ENCODE measurements around the gene TPR. TPM values are rescaled to one million over a fixed set of nuclear protein-coding genes. Genes with fewer than 3 reads are reported as not detected.

Gene TPR
- total and polyA plus RNA-seq, 2 donors (not counting 1 experiment from before 2014, with no cell fraction given) = 30.0 to 141 TPM

DNA sequence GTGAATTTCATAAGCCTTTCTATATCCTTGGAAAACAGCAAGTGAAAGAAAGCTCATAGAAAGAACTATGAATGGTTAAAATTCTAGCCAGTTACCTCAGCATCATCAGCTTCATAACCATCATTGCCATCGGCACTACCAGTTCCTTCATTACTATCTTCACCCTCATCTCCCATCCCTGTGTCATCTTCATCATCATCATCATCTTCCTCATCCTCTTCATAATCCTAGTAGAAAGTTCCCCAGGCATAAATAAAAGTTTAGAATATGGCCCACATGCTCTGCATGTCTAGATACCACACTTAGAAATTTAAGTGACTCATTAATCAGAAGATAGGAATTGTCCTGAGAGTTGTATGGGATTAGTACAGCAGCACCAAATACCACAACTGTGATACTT, 49.0 kb downstream of the TPR start:
- 100% methylated on average over 1 of the region's 1 CpG for WGBS (ENCODE audit: insufficient coverage)
- Histone ChIP-seq H3K4me2 (replicated peaks; ENCODE audit: low read depth, low read length, poor library complexity, severe bottlenecking) (no peak overlapping the region), H3K27ac (ENCODE audit: low read length in 2 of 2) (no peak overlapping the region), H3K9ac (ENCODE audit: low read length) (no peak overlapping the region), H2AFZ (ENCODE audit: insufficient read depth, low read depth, low read length, poor library complexity, severe bottlenecking) (no peak overlapping the region), H3K4me3 (ENCODE audit: control extremely low read depth in 1 of 5, extremely low read depth in 1 of 5, insufficient read depth in 1 of 5, low read depth in 2 of 5, low read length in 4 of 5) (no peak overlapping the region), H3K4me1 (ENCODE audit: control insufficient read depth in 2 of 2, insufficient read depth in 2 of 2, low read length in 2 of 2) (no peaks in the 10 kb centered on the region), H3K36me3 (replicated peaks in 1 of 2; ENCODE audit: control extremely low read depth in 1 of 2, control insufficient read depth in 1 of 2, extremely low read depth in 1 of 2, insufficient read depth in 2 of 2, low read length in 1 of 2) (peaks cover 10 to 70% of the 10 kb centered on the region in 2 experiments), H3K9me3 (ENCODE audit: control extremely low read depth in 1 of 3, control insufficient read depth in 2 of 3, insufficient read depth in 1 of 3, low read length in 2 of 3) (no peaks in the 10 kb centered on the region), H3K27me3 (replicated peaks in 1 of 4; ENCODE audit: control extremely low read depth in 1 of 4, control insufficient read depth in 3 of 4, insufficient read depth in 4 of 4, low read length in 3 of 4) (no peaks in the 10 kb centered on the region), H4K20me1 (ENCODE audit: control insufficient read depth, insufficient read depth, low read length, poor library complexity, severe bottlenecking) (peaks cover 4% of the 10 kb centered on the region), H3K79me2 (ENCODE audit: control insufficient read depth, insufficient read depth, low read length) (no peaks in the 10 kb centered on the region)
- Mint-ChIP-seq H3K4me1 (no peaks in the 10 kb centered on the region), H3K27me3 (no peaks in the 10 kb centered on the region), H3K9me3 (ENCODE audit: insufficient read depth) (no peaks in the 10 kb centered on the region), H3K4me3 (no peak overlapping the region), H3K27ac (no peak overlapping the region)
- TF ChIP-seq EZH2 (IDR thresholded peaks at IDR 0.05; ENCODE audit: borderline replicate concordance, insufficient read depth, low read depth, low read length, poor library complexity, severe bottlenecking) = no peak
- TF ChIP-seq, protein P1, sequence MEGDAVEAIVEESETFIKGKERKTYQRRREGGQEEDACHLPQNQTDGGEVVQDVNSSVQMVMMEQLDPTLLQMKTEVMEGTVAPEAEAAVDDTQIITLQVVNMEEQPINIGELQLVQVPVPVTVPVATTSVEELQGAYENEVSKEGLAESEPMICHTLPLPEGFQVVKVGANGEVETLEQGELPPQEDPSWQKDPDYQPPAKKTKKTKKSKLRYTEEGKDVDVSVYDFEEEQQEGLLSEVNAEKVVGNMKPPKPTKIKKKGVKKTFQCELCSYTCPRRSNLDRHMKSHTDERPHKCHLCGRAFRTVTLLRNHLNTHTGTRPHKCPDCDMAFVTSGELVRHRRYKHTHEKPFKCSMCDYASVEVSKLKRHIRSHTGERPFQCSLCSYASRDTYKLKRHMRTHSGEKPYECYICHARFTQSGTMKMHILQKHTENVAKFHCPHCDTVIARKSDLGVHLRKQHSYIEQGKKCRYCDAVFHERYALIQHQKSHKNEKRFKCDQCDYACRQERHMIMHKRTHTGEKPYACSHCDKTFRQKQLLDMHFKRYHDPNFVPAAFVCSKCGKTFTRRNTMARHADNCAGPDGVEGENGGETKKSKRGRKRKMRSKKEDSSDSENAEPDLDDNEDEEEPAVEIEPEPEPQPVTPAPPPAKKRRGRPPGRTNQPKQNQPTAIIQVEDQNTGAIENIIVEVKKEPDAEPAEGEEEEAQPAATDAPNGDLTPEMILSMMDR (IDR thresholded peaks at IDR 0.05) = no peak
- no peak for ATAC-seq (ENCODE audit: low read depth)
- ChIA-PET POLR2A (no interaction called here), CTCF (interaction anchor here (0.8 kb wide), 1 partner anchor 10 kb away, joined by 3 read pairs; no protein-coding TSS in a partner anchor)
- no peak for DNase-seq
- intact Hi-C loops (cut with micrococcal nuclease) = loop anchor here (5.0 kb wide), 1 partner anchor 36 kb away; no protein-coding TSS in a partner anchor

DNA sequence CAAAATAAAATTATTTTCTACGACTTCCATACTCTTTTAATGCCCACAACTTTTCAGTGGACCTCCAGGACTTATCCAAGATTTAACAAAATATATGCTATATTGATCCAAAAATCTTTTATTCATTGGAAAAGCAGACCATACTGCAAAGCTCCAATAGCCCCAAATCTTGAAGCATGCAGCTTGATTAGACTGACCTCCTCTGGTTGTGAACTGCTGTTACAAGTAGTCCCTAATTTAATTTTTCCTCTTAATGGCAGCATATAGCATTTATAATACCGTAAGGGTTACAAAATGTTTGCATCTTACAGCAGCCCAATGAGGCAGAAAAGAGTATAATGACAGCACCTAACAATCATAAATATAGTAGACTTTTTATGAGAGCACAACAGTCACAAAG, 49.8 kb downstream of the TPR start:
- intact Hi-C loops (cut with micrococcal nuclease) = loop anchor here (5.0 kb wide), 1 partner anchor 37 kb away; no protein-coding TSS in a partner anchor
- no CpG with 5 or more reads among the region's 2 CpGs for WGBS (ENCODE audit: insufficient coverage)
- Histone ChIP-seq H2AFZ (ENCODE audit: insufficient read depth, low read depth, low read length, poor library complexity, severe bottlenecking) (no peak overlapping the region), H3K9me3 (ENCODE audit: control extremely low read depth in 1 of 3, control insufficient read depth in 2 of 3, insufficient read depth in 1 of 3, low read length in 2 of 3) (no peaks in the 10 kb centered on the region), H3K9ac (ENCODE audit: low read length) (no peak overlapping the region), H3K36me3 (replicated peaks in 1 of 2; ENCODE audit: control extremely low read depth in 1 of 2, control insufficient read depth in 1 of 2, extremely low read depth in 1 of 2, insufficient read depth in 2 of 2, low read length in 1 of 2) (peaks cover 6 to 70% of the 10 kb centered on the region in 2 experiments), H3K27me3 (replicated peaks in 1 of 4; ENCODE audit: control extremely low read depth in 1 of 4, control insufficient read depth in 3 of 4, insufficient read depth in 4 of 4, low read length in 3 of 4) (no peaks in the 10 kb centered on the region), H3K4me3 (ENCODE audit: control extremely low read depth in 1 of 5, extremely low read depth in 1 of 5, insufficient read depth in 1 of 5, low read depth in 2 of 5, low read length in 4 of 5) (no peak overlapping the region), H4K20me1 (ENCODE audit: control insufficient read depth, insufficient read depth, low read length, poor library complexity, severe bottlenecking) (peaks cover 4% of the 10 kb centered on the region), H3K4me2 (replicated peaks; ENCODE audit: low read depth, low read length, poor library complexity, severe bottlenecking) (no peak overlapping the region), H3K79me2 (ENCODE audit: control insufficient read depth, insufficient read depth, low read length) (no peaks in the 10 kb centered on the region), H3K4me1 (ENCODE audit: control insufficient read depth in 2 of 2, insufficient read depth in 2 of 2, low read length in 2 of 2) (no peaks in the 10 kb centered on the region), H3K27ac (ENCODE audit: low read length in 2 of 2) (no peak overlapping the region)
- Mint-ChIP-seq H3K9me3 (ENCODE audit: insufficient read depth) (no peaks in the 10 kb centered on the region), H3K4me1 (no peaks in the 10 kb centered on the region), H3K27me3 (no peaks in the 10 kb centered on the region), H3K27ac (no peak overlapping the region), H3K4me3 (no peak overlapping the region)
- DNase-seq (no peak), ATAC-seq (ENCODE audit: low read depth) (no peak)
- TF ChIP-seq, protein P1 (IDR thresholded peaks at IDR 0.05) = no peak
- no peak for TF ChIP-seq EZH2 (IDR thresholded peaks at IDR 0.05; ENCODE audit: borderline replicate concordance, insufficient read depth, low read depth, low read length, poor library complexity, severe bottlenecking)
- POLR2A ChIA-PET = no interaction called here
- CTCF ChIA-PET = interaction anchor here (0.8 kb wide), 1 partner anchor 9 kb away, joined by 3 read pairs; no protein-coding TSS in a partner anchor

All from B cell (primary cell).